HT1080 (cell line): ENCODE measurements around the gene MRPS18B. TPM values are rescaled to one million over a fixed set of nuclear protein-coding genes. Genes with fewer than 3 reads are reported as not detected.

Experiments used
- DNase-seq: peaks from one replicate; pipeline ENCODE4 v3.0.0-alpha.2; 2015; ENCODE audit warnings: low read depth
- polyA plus RNA-seq, 2 experiments: library from polyadenylated mRNA; depleted of rRNA; stranded (reverse); fragments of >200 nt; gene quantifications; 2 replicates each; pipeline ENCODE4 v1.2.3, GENCODE V29; 2015
- total RNA-seq: library from RNA; depleted of rRNA; stranded (reverse); fragments of >200 nt; shearing (Covaris generic); gene quantifications from 2 replicates; pipeline ENCODE4 v1.2.3, GENCODE V29; 2014; rRNA removed

MRPS18B gene
- total RNA-seq: 112 and 132 TPM in 2 replicates
- polyA plus RNA-seq (2015; cell fraction: cytosol; rRNA removed): 120 and 145 TPM in 2 replicates
- 101 and 131 TPM in 2 replicates for polyA plus RNA-seq (2015; cell fraction: nucleus; rRNA removed)

GRCh38 chr6:30617565-30618269 lies at the start of gene MRPS18B:
Gene MRPS18B, plus strand, starts transcription at chr6:30617840. Its CDS starts 26 bp downstream, at chr6:30617866.
- peak; percentile 93 for DNase-seq

DNA sequence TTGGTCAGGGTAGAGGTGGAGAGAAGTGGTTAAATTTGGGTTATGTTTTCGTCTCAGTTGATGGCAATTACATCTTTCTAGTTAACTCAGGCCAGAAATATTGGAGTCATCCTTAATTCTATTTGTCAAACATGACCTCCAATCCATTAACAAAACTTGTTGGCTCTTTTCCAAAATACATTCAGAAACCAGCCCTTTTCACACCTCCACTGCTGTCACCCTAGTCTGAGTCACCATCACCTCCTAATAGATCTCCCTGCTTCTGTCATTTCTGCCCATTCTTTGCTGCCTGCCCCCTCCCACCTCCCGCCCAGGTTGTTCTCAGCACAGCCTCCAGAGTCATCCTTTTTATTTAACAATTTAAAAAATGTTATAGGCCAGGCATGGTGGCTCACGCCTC lies 49.4 kb upstream of the MRPS18B start:
- DNase-seq: no peak

DNA sequence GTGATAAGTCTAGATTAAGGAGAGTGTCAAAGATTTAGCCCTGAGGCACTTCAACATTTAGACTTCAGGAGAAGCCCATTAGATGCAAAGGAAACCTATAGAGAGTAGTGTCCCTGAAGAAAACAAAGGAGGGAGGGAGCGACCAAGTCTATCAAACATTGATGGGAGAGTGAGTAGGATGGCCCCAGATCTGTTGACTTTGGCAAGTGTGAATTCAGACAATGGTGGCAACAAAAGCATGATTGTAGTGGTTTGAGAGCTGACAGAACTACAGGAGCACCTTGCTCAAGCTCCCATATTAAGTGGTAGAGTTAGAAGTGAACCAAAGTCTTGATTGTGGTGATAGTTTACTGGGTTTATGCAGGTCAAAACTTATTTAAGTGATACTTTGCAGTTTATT lies 47.4 kb upstream of the MRPS18B start:
- DNase-seq: no peak

DNA sequence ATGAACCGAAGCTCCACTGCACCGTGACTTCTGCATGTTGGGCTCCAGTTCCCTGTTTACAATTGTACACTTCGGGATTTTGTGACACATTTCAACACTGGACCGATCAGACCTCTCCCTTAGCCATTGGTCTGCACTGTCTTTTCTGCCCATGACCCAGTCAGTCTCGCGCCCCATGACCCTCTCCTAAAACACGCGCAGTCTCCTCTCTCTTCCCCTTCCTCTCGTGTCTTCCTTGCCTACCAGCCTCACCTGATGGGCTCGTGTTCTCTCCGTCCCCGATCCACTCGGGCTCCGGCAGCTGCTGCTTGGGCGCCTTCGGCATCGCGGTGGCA lies 46.9 kb upstream of the MRPS18B start:
- DNase-seq: no peak

DNA sequence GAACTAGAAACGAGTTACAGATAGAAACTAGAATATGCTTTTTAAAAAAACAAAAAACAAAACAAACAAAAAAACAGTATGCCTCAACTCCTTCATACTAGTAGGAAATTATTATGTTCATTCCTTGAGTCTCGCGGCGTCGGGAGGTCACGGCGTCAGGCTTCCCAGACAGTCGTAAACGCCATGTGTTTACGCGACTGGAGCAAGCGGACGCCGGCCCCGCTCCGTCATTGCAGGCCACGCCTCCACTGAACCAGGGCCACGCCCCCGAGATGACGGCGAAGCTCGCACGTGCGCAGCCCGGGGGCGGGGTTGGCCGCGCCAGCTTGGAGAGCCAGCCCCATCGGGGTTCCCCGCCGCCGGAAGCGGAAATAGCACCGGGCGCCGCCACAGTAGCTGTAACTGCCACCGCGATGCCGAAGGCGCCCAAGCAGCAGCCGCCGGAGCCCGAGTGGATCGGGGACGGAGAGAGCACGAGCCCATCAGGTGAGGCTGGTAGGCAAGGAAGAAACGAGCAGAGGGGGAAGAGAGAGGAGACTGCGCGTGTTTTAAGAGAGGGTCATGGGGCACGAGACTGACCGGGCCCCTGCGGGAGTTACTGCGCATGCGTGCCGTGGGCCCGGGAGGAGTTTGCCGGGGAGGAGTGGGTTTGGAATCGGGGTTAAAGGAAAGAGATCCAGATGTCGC lies 46.4 kb upstream of the MRPS18B start, which contains the start of gene ABCF1:
ABCF1 (plus strand) TSS at position 368 of the 687 bp plus-strand sequence; CDS start at position 414, 46 bp downstream.
- peak; percentile 95 for DNase-seq

GRCh38 chr6:30571762-30572082 lies 45.9 kb upstream of the MRPS18B start:
- DNase-seq: no peak

DNA sequence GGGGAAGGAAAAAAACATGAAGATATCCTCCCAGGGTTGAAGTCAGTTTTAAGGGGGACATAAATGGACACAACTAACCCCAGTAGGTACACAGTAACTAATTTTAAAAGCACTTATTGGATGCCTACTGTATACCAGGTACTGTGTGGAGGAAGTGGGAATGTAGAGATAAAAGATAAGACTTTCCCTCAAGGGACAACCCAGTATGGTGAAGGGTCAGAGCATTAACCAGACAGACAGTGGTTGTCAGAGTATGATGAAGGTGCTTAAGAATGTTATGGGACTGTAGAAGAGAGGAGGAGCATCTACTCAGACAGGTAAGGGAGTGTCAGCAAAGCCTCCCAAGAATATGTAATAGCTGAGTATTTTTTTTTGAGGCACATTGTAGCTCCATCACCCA lies 45.5 kb upstream of the MRPS18B start:
- DNase-seq: no peak

DNA sequence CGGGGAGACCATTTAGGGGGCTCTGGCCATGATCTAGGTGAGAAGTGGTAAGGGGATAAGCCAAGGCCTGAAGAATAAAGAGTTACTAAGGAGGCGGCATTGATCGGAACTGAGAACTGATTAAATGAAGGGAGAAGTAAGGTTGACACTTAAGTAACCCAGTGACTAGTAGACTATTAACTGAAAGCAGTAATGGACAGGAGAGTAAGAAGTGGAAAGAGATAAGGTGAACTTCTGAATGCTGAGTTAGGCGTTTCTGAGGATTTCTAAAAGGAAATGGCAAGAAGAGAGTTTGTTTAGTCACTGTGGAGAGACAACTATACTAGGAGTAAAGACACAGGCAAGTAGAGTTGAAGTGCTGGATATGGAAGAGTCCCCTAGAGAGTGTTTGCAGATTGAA lies 44.5 kb upstream of the MRPS18B start:
- DNase-seq: no peak

- no peak for DNase-seq
Measured at GRCh38 chr6:30578051-30578450, 39.6 kb upstream of the MRPS18B start.

DNA sequence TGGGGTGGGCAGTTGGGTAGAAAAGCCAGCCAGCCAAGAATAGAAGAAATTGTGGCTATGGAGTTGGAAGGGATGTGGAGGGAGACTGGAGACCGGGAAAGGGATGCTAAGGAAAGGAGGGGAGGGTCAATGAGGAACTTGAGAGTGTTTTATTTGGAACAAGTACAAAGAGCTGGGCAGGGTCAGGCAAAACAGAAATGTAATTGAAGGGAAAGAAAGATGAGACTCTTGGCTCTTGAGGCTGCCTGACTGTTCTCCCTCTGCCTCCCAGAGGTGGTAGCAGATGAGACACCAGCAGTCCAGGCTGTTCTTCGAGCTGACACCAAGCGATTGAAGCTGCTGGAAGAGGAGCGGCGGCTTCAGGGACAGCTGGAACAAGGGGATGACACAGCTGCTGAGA lies 33.7 kb upstream of the MRPS18B start:
- DNase-seq: no peak

DNA sequence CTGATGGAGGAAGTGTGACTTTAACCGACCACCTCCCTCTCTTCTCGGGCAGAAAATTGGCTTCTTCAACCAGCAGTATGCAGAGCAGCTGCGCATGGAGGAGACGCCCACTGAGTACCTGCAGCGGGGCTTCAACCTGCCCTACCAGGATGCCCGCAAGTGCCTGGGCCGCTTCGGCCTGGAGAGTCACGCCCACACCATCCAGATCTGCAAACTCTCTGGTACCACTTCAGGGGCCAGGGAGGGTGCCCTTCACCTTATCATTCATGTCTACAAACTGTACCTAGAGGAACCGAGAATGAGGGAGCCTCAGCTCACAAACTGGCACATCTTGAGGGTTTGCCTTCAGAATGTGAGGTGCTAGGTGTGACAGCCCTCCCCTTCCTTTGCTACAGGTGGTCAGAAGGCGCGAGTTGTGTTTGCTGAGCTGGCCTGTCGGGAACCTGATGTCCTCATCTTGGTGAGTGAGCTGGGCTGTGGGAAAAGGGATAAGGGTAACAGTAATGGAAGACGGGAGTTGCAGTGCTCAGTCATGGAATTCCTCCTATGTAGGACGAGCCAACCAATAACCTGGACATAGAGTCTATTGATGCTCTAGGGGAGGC lies 27.8 kb upstream of the MRPS18B start:
- DNase-seq: no peak

DNA sequence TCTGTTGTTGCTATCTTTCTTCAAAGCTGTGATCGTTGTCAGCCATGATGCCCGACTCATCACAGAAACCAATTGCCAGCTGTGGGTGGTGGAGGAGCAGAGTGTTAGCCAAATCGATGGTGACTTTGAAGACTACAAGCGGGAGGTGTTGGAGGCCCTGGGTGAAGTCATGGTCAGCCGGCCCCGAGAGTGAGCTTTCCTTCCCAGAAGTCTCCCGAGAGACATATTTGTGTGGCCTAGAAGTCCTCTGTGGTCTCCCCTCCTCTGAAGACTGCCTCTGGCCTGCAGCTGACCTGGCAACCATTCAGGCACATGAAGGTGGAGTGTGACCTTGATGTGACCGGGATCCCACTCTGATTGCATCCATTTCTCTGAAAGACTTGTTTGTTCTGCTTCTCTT lies 27.1 kb upstream of the MRPS18B start:
- no peak for DNase-seq

DNA sequence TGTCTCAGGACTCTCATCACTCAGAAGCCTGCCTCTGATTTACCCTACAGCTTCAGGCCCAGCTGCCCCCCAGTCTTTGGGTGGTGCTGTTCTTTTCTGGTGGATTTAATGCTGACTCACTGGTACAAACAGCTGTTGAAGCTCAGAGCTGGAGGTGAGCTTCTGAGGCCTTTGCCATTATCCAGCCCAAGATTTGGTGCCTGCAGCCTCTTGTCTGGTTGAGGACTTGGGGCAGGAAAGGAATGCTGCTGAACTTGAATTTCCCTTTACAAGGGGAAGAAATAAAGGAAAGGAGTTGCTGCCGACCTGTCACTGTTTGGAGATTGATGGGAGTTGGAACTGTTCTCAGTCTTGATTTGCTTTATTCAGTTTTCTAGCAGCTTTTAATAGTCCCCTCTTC lies 26.6 kb upstream of the MRPS18B start:
- no peak for DNase-seq

DNA sequence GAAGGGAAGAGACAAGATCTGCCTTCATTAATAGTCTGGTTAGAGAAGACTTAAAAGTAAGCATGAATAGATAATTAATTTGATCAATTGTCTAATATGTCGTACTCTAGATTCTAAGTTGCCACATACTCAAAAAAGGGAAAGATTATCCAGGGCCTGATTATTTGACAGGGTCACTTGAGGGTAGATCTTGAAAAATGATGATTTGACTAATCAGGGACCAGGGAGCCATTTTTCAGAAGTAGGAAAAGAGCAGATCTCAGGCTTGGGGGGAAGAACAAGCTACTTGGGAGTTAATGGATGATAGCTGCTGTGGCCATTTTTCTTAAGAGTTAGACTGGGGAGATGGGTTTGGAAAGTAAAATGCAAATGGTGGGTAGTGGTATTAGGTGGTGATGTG lies 25.4 kb upstream of the MRPS18B start:
- DNase-seq: no peak

GRCh38 chr6:30597315-30598144 lies 20.1 kb upstream of the MRPS18B start:
- peak; percentile 71 for DNase-seq

- DNase-seq: no peak
Measured at GRCh38 chr6:30598912-30599624, 18.6 kb upstream of the MRPS18B start.

DNA sequence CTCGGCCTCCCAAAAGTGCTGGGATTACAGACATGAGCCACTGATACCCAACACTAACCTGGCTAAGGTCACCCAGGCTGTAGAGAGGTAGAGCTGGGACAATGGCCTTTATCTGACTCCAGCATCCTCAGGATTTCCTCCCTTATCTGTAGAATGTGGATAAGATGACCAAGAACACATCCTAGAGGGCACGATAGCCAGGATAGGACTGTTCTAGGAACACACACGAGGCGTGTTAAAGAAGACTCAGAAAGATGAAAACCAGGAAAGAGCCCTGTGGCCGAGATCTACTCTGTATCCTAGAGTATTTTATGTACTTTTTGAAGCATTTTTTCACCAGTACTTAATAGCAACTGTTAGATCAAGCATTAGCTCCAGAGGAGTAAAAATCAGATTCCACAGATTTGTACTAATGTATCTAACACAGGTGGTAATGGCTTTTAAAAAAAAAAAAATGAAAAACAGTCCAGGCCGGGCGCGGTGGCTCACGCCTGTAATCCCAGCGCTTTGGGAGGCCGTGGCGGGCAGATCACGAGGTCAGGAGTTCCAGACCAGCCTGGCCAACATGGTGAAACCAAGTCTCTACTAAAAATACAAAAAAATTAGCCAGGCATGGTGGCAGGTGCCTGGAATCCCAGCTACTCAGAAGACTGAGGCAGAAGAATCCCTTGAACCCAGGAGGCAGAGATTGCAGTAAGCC lies 17.9 kb upstream of the MRPS18B start:
- no peak for DNase-seq

DNA sequence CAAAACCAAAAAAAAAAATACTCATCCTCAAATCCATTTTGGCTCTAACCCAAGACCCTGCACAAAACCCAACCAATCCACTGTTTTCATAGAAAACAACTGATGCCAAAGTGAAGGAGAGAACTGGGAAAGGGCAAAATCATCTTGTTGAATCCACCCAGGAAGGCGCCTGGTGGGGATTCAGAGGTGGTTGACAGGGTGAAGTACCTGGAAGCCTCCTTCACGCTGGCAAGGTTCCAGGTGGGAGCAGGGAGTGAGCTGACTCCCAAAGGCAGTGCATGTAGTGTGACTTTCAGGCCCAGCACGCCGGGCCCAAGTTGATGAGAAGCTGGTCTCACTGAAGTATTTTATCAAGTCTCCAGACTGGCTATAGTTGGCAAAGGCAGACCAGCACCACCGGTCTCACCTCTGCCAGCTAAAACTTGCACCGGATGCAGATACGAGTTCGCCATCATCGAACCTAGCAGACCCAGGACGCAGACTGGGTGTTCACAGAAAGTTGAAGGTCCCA lies 17.1 kb upstream of the MRPS18B start:
- DNase-seq: no peak

DNA sequence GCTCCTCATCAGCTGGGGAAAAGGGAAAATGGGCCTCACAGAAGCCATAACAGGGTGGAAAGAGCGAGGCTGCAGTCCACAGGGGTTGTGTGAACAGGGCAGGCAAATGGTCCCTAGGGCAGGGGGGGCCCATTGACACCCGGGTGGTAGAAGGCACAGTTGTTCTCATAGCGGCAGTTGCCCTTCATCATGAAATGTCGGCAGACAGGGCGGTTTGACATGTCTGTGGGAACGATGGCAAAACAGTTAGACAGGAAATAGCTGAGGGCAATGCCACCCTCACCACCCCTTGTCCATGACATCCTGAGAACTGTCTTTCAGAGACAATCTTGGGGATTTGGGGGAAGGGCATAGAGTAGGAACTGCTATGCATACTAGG lies 16.2 kb upstream of the MRPS18B start:
- DNase-seq: no peak
